Esophagus mucosa (tissue), 1 donor: ENCODE data around the gene GAA. TPM values are rescaled to one million over a fixed set of nuclear protein-coding genes. Genes with fewer than 3 reads are reported as not detected.

Source experiments
- ATAC-seq: fragments of 200-7000 bp; cut with Tn5 transposase; one replicate; pipeline ENCODE4 v1.9.1; 2020
- total RNA-seq: library from RNA; stranded (reverse); gene quantifications from one replicate; pipeline ENCODE4 v1.2.4, GENCODE V29; 2023
- donor health status: DM: yes; HTN: yes; CAD: no.

Gene GAA
- total RNA-seq, result 13.2 TPM

DNA sequence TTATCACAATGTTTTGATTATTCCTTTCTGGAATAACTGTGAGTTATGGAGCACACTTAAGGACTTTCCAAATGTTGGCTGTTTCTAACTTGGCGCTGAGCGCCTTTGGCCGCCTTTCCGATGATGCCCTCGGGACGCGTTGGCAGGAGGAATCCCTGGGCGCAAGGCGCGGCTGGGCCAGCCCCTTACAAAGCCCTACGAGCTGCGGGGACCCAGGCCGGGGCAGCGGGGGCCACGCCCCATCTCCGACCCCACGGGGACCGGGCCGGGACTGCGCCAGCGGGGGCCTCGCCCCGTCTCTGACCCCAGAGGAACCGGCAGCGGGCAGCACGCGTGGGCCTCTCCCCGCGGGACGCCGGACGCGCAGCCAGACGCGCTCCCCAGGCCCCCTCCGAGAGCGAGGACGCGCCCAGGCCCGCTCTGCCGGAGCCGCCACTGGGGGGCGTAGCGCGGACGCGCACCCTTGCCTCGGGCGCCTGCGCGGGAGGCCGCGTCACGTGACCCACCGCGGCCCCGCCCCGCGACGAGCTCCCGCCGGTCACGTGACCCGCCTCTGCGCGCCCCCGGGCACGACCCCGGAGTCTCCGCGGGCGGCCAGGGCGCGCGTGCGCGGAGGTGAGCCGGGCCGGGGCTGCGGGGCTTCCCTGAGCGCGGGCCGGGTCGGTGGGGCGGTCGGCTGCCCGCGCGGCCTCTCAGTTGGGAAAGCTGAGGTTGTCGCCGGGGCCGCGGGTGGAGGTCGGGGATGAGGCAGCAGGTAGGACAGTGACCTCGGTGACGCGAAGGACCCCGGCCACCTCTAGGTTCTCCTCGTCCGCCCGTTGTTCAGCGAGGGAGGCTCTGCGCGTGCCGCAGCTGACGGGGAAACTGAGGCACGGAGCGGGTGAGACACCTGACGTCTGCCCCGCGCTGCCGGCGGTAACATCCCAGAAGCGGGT, at the start of gene GAA:
GAA (plus strand) TSS at position 571 of the 935 bp plus-strand sequence. CDS start 3,006 bp downstream, outside the sequence.
- peak; percentile 82 for ATAC-seq

DNA sequence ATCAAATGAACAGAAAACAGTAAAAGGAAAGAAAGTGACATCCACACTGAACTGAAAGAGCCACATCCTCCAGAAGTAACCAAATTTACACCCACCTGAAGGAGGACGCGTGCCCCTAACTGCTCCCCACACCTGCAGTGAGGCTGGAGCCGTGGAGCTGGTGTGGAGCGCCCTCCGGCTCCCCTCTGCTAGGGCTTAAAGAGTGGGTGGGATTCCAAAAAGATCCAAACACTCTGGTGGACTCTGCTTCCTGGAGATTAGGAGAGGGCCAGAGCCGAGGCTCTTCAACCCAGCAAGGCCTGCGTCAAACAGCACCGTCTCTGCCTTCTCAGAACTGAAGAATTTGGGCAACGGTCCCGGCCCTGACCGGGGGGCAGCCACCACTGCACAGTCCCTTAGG, 49.7 kb upstream of the GAA start:
- no peak for ATAC-seq

DNA sequence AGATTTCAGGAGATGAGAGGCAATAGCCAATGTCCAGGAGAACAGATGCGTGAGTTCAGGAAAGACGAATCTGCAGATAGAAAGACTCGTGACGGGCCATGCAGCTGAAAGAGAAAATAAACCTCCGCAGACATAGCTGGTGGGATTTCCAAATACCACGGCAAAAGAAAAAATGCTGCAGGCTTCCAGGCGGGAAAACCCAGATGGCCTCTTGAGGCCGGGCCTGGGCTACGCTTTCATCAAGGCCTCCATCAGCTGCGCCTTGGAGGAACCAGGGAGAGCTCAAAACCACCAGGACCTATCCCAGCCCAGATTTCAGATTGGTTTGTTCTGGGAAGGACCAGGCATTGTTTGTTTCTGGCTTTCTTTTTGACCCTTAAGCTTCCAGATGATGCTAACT, 48.3 kb upstream of the GAA start:
- ATAC-seq, result no peak

DNA sequence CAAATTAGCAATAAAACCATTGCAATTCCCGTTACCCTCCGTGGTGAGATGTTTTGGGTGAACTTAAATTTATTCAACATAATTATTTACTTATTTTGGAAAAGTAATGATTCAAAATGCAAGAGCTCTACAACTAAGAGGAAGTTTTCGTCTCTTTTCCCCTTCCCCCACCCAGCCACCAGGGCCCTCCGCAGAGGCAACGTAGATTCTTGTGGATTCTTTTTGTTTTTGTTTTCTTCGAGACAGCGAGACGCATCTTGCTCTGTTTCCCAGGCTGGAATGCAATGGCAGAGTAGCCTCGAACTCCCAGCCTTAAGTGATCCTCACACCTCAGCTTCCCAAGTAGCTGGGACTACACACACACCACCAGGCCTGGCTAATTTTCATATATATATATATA, 45.8 kb upstream of the GAA start:
- no peak for ATAC-seq

DNA sequence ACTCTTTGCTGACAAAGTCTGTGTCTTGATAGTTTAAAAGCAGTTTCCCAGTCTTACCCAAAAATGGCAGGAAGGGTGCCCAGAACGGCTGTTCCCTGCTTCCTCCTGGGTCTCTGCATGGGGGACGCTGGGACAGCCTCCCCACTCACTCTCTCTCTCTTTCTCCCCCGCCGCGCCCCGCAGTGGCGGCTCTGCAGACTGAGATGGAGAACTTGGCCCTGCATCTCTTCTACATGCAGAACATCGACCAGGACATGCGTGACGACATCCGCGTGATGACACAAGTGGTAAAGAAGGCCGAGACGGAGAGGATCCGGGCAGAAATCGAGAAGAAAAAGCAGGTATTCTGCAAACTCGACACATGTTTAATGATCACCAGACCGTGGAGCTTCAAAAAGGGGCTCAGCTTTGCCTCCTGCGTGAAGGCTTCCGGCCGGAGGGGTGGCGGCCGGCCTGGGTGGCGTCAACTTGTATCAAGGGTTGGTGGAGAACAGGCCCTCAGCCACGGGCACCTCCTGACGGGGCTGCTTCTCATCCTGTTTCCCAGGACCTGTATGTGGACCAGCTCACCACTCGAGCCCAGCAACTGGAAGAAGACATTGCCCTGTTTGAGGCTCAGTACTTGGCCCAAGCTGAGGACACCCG, 42.9 kb upstream of the GAA start:
- no peak for ATAC-seq

DNA sequence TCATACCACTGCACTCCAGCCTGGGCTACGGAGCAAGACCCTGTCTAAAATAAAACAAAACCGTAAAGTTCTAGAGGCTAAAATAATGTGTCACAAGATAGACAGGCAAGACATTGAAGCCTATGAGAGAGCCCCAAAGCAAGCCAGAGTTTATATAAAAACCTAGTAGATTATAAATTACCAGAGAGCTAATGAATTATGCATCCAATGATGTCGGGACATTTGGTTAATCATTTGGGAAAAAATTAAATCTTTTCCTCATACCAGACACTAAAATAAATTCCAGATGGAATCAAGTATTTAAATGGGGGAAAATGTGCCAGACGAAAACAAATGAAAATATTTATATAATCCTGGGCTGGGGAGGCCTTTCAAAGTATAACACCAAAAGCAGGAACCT, 40.7 kb upstream of the GAA start:
- ATAC-seq, result no peak

DNA sequence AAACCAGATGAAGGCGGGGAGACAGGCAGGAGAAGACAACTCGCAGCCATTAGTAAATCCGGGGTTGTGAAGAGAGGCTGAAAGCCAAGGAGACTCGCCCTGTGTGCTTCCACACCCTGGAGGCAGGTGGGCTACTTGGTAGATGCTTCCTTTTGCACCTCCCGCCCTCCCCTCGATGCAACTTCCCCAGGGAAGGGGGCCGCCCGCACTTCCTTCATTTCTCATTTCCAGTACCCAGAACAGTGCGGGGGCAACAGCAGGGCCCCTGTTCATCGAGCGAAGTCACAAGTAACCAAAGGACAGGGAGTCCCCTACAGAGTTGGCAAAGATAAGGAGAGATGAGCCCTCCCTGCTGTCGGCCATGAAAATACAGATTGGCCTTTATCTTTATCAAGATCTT, 40.0 kb upstream of the GAA start:
- no peak for ATAC-seq

DNA sequence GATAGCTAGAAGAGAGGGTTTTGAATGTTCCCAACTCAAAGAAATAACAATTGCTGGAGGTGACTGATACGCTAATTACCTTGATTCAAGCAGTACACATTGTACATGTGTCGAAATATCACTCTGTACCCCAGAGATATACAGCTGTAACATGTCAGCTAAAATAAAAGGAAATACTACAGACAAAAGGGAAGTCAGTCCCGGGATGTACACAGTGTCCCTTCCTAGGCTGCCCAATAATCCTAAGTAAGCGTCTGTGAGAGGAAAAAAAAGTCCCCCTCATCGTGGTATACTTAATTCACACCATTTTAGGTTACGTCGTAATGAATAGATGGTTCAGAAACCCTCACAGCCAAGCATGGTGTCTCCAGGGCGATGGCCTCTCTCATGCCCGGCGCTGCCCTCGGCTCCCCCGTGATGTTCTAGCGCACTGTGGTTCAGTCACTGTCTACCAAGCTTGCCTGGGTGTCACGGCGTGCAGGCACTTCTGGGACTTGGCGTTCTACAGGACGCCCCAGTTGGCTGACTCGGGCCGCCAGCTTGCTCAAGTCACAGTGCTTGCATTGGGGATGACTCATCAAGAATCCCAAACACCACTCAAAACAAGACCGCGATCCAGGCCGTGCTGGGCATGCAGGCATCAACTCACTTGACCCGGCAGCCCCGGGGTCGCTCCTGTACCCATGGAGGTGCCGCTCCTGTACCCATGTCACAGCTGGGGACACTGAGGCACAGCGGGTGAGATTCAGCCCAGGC, 37.4 kb upstream of the GAA start:
- ATAC-seq, result peak; percentile 75

DNA sequence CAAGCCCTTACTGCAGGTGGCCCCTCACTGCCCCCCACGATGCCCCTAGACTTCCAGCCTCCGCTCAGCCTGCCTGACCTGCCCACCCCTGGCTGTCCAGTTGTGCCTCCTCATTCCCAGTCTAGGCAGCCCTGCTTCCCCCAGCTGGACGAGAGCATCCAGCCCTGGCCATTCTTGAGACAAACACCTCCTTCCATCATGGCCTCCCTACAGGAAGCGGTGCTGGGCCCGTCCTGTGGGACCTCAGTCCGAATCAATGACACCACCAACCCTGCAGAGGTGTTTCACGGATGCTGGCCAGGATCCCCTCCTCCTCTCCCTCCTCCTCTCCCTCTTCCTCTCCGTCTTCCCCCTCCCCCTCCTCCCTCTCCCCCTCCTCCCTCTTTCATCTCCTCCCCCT, 36.7 kb upstream of the GAA start:
- no peak for ATAC-seq

DNA sequence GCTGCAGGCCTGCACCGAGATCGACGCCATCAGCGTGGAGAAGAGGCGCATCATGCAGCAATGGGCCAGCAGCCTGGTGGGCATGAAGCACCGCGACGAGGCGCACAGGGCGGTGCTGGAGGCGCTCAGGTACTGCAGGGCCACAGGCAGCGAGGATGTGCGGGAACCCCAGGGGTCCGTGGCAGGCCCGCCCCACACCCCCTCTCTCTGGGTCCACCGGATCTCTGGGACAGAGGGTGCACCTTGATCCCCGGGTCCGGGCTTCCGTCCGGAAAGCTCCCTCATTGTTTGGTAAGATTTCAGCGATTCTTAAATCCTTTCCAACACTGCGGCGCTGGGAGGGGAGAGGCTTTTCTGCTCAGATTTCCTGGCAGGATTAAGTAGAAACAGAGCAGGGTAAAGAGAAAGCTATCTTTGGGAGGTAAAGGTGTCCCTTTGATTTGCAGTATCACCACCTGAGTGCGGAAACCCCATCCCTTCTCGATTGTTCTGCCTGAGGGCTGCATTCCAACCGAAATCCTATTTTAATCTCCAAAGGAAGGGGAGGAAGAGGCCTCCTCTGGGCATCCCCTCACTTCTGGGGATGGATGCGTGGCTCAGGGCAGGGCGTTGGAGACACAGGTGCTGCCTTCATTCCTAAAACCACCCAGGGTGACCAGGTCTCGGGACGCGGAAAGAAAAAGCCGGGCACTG, 35.8 kb upstream of the GAA start:
- no peak for ATAC-seq

DNA sequence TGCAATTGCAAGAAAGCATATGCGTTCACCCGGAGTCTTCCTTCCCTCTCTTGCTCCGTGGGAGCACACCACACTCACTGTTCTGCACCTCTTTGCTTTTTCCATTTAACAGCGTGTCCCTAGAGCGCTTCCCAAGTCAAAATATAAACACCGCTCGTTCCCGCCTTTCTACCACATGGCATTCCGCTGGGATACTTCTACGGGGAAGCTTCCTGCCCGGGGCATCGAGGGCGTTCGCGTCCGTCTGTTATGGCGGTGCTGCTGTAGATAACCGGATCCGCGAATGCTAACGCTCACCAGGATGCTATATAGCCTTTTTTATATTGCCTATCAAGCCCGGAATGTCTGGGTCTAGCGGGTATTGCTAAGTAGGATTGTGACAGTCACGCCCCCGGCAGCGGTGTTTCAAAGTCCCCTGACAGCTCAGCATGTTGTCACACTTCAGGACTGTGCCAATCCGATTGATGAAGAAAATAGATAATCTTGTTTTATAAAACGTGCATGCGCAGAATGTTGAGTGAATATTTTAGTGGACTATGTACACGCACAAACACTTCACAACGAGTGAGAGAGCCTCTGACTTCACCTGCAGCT, 33.9 kb upstream of the GAA start:
- no peak for ATAC-seq

DNA sequence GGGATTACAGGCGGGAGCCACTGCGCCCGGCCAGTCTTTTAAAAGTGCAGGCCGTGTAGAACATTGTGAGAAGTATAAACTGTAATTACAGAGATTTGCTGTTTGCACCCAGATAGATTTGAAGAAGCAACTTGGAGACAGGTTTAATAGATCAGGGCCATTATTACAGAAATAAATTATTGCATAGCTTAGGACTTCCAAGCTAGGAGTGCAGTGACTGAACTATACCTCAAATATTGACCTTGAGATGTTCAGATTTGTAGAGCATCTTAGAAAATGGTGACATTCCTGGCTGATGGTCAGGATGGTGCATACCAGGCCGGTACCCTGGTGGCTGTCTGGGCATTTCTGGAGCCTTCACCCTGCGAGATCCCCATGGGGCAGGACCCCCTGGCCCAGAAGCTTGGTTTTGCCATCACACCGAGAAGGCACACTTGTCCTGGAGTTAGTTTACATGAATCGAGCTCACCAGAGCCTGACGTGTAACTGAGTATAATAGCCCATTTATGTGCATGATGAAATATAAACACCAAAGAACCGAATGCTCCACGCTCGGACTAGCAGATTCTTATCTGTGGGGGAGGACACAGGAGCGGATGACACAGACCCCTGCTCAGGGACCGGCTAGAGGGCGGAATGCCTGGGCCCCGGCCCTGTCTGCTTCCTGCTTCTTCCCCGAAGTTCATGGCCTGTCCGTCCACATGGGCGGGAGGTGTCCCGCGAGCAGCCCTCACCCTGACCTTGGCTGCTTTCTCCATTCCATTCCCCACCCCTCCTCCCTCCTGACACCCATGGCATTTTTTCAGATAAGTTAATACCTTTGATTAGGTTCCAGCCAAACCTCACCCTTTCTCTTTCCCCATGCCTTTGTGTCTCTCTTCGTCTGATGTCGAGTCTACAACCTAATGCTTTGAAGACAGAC, 32.8 kb upstream of the GAA start:
- peak; percentile 31 for ATAC-seq

DNA sequence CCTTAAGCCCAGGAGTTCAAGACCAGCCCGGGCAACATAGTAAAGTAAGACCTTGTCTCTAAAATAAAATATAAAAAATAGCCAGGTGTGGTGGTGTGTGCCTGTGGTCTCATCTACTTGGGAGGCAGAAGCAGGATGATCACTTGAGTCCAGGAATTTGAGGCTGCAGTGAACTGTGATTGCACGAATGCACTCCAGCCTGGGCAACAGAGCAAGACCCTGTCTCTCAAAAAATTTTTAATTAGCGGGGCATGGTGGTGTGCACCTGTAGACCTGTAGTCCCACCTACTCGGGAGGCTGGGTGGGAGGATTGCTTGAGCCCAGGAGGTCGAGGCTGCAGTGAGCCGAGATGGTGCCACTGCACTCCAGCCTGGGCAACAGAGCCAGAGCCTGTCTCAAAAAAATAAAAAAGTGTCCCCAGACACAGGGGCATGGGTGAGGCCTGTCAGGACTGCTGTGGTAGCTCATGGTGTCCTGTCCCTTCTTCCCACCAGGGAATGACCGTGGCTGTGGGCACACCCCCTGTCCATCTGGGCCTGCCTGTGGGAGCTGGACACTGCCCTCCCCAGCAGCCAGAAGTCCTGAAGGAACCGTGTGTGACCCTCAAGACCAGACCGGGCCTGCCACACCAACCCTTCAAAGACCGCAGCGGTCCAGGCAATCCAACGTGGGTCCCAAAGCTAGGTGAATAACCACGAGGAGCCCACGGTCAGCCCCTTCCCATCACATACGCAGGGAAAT, 30.8 kb upstream of the GAA start:
- peak; percentile 14 for ATAC-seq

DNA sequence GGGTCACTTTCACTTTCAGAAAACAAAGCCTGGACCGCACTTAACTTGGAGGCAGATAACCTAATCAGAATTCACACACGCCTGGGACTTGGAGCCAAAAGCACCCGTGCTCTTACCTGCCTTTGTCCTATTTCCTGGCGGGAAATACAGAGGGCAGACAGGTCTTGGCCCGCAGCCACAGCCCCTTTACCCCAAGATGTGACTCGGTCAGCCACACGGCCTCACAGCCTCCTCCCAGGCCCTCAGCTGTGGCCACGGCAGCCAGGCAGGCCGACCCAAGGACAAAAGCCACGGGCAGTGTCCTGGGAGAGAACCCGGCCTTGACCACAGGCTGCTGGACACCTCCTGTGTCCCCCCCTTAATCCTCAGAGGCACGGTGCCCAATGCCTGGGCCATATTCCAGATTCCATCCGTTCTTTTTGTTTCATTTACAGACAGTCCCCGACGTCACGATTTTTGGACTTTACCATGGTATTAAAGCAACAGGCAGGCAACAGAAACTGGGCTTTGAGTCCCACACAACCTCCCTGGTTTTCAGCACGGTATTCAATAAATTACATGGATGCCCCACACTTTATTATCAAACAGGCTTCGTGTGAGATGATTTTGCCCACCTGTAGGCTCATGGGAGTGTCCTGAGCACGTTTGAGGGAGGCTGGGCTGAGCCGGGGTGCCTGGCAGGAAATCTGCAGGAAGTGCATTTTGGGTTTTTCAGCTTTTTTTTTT, 30.1 kb upstream of the GAA start:
- peak; percentile 34 for ATAC-seq

DNA sequence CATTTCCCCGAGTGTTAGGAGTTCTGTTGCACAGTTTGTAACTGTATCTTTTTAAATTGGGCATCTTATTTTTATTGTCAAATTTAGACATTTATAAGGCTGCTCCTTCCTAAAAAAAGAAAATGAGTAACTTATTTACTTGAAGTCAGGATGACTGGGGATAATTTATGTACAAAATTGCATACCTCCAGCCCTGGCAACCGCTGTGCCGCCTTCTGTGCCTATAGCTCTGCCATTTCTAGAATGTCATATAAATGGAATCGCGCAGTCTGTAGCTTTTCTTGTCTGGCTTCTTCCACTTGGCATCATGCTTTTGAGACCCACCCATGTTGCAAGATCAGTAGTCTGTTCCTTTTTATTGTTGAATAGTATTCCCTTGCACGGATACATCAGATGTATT, 29.0 kb upstream of the GAA start:
- ATAC-seq, result no peak

DNA sequence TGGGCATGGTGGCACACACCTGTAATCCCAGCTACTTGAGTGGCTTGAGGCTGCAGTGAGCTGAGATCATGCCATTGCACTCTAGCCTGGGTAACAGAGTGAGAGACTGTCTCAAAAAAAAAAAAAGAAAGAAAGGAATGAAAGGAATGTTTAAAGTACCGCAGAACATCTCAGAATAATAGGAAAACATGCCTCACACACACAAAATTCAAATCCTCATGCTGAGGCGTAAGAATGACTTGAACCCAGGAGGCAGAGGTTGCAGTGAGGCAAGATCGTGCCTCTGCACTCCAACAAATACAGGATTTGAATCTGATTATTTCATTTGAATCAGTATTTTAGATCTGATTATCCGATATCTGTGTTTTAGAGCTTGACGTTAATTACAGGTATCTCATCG, 21.3 kb upstream of the GAA start:
- no peak for ATAC-seq

DNA sequence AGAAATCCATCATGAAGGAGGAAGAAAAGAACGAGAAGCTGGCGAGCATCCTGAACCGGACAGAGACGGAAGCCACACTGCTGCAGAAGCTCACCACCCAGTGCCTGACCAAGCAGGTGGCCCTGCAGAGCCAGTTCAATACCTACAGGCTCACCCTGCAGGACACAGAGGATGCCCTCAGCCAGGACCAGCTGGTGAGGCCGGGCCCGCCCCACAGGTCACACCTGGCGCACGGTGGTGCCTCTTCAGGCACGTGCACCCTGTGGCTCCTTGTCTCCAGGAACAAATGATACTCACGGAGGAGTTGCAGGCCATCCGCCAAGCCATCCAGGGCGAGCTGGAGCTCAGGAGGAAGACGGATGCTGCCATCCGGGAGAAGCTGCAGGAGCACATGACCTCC, 19.8 kb upstream of the GAA start:
- no peak for ATAC-seq

DNA sequence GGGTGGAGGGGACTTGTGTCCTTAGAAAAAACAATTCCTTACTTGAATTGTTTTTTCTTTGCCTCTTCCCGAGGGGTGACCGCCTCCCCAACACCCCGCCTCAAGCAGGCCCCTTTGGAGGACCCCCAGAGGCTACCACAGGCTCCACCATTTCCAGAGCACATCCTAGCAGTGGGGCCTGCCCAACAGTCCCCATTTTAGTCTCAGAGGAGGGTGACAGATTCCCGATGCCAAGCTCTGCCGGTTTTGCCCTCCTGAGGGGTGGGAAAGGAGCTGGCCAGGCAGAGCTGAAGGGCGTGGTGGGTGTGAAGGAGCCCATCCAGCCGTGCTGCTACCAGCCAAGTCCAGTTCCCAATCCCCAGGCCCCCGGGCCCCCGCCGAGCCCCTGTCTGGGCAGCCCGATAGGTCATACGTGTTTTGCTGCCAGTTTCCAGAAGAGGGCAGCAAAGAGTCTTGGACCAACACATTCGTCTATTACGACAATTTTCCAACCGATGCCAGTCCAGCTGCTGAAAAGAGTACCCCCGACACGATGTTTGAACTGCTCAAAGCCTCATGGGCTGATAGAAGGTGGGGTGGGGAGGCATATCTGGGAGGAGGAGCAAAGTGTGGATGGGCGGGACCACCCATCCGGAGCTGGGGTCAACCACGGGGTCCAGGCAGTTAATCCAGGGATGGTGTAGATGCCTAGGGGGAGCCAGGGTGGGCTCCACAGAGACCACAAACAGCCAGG, 18.8 kb upstream of the GAA start:
- ATAC-seq, result peak; percentile 57

DNA sequence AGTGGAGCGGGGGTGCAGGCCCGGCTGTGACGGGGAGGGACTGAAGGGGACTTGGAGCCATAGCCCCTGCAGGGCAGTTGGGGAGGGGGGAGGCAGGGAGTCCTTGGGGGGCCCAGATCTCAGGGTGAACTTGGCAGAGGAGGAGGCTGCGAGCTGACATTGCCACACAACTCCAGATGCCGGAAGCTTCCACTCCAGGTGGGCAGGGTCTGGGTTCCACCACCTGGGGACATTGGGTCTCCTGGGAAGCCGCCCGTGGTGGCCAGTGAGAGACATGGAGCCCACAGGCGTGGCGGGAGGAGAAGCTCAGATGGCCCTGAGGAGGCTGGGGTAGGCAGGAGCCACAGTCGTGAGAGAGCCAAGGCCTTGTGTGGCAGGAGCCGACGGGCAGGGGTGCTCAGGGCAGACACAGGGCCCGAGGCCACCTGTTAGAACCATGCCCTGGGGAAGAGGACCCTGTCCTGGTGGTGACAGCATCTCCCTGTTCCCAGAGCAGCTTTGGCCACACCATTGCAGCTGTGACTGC, 18.2 kb upstream of the GAA start:
- ATAC-seq, result no peak
